ENCODE results near the gene FCHSD2. TPM values are rescaled to one million over a fixed set of nuclear protein-coding genes. Genes with fewer than 3 reads are reported as not detected.

Gene FCHSD2
- total RNA-seq, 1 experiment from 2014 or later: 7.1 TPM

DNA sequence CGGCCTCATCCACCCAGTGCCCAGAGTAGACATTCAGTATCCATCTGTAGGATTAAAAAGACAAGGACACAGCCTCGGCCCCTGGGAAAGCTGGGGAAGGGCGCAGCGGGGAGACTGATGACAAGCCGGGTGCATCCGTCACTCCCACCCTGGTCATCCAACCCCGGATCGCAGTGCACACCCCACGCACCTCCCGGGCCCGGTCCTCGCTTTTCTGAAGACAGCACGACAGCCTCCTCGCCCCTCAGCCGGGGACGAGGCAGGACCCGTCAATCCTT is 1.1 kb downstream of the FCHSD2 start:
- Histone ChIP-seq H3K4me2 (ENCODE audit: low read length) (peak overlapping the region; percentile 84), H3K9ac (ENCODE audit: low read length) (peak overlapping the region; percentile 85), H3K9me3 (ENCODE audit: low read length) (no peaks in the 10 kb centered on the region), H2AFZ (ENCODE audit: low read length) (peak overlapping the region; percentile 96), H3K9me2 (replicated peaks; ENCODE audit: low read length) (no peaks in the 10 kb centered on the region), H3K79me2 (ENCODE audit: low read length) (peaks cover 52% of the 10 kb centered on the region), H4K20me1 (ENCODE audit: low read length) (no peaks in the 10 kb centered on the region; the same call in 1 of the 2 replicates), H3K4me1 (ENCODE audit: insufficient read depth, low read length) (peaks cover 20% of the 10 kb centered on the region), H3K36me3 (ENCODE audit: low read depth, low read length) (peaks cover 7% of the 10 kb centered on the region; the same call in 1 of the 2 replicates), H3K4me3 (ENCODE audit: low read length) (peak overlapping the region; percentile 87), H3F3A (ENCODE audit: low read length, unreplicated experiment) (no peaks in the 10 kb centered on the region), H3K27ac (ENCODE audit: low read length) (0 out of 2 replicates have a peak overlapping the region, but pooled peaks have one; percentile 4), H3K27me3 (ENCODE audit: low read length) (no peaks in the 10 kb centered on the region)
- CTCF ChIA-PET: no interaction called here
- POLR2A ChIA-PET (ENCODE audit: unreplicated experiment): interaction anchor here (0.7 kb wide), 1 partner anchor 132 kb away, joined by 3 read pairs; no protein-coding TSS in a partner anchor
- DNase-seq: peak; percentile 35
- TF ChIP-seq EZH2 (IDR thresholded peaks at IDR 0.05; ENCODE audit: low read length, unreplicated experiment) (no peak), EZH2phosphoT487 (IDR thresholded peaks at IDR 0.05; ENCODE audit: borderline replicate concordance, low read length) (no peak), CTCF (conservative IDR thresholded peaks at IDR 0.05; ENCODE audit: low read depth, low read length) (no peak)
- BruUV-seq (replicated peaks): no TSS peak
- intact Hi-C loops (cut with micrococcal nuclease): loop anchor here (1.0 to 5.0 kb wide), 4 partner anchors 36 to 216 kb away; no protein-coding TSS in a partner anchor
- ATAC-seq: peak; percentile 5

GRCh38 chr11:73140213-73141030 is 1.7 kb downstream of the FCHSD2 start:
- peak; percentile 48 for DNase-seq

More at GRCh38 chr11:73140213-73141030, 1.7 kb downstream of the FCHSD2 start:
- Histone ChIP-seq H3K27me3 (ENCODE audit: low read length) (no peaks in the 10 kb centered on the region), H3K36me3 (ENCODE audit: low read depth, low read length) (peaks cover 7% of the 10 kb centered on the region; the same call in 1 of the 2 replicates), H4K20me1 (ENCODE audit: low read length) (no peaks in the 10 kb centered on the region; the same call in 1 of the 2 replicates), H3F3A (ENCODE audit: low read length, unreplicated experiment) (no peaks in the 10 kb centered on the region), H2AFZ (ENCODE audit: low read length) (peak overlapping the region; percentile 96), H3K9me3 (ENCODE audit: low read length) (no peaks in the 10 kb centered on the region), H3K9ac (ENCODE audit: low read length) (peak overlapping the region; percentile 85), H3K27ac (ENCODE audit: low read length) (0 out of 2 replicates have a peak overlapping the region, but pooled peaks have one; percentile 4), H3K4me3 (ENCODE audit: low read length) (peak overlapping the region; percentile 87), H3K4me1 (ENCODE audit: insufficient read depth, low read length) (peaks cover 20% of the 10 kb centered on the region), H3K9me2 (replicated peaks; ENCODE audit: low read length) (no peaks in the 10 kb centered on the region), H3K4me2 (ENCODE audit: low read length) (peak overlapping the region; percentile 84), H3K79me2 (ENCODE audit: low read length) (peaks cover 52% of the 10 kb centered on the region)
- TSS peak; percentile 32 for BruUV-seq (replicated peaks)
- TF ChIP-seq EZH2phosphoT487 (IDR thresholded peaks at IDR 0.05; ENCODE audit: borderline replicate concordance, low read length) (no peak), EZH2 (IDR thresholded peaks at IDR 0.05; ENCODE audit: low read length, unreplicated experiment) (no peak), CTCF (conservative IDR thresholded peaks at IDR 0.05; ENCODE audit: low read depth, low read length) (no peak)
- ChIA-PET CTCF (no interaction called here), POLR2A (ENCODE audit: unreplicated experiment) (no interaction called here)
- no peak; the same call in 1 of the 2 replicates for ATAC-seq
- intact Hi-C loops (cut with micrococcal nuclease): loop anchor here (1.0 to 5.0 kb wide), 4 partner anchors 37 to 216 kb away; no protein-coding TSS in a partner anchor
